Caco-2 (cell line): Measurements from ENCODE around the gene GUCA2A. TPM values are rescaled to one million over a fixed set of nuclear protein-coding genes. Genes with fewer than 3 reads are reported as not detected.
A peak's percentile ranks its signal among the peaks of the same experiment; 100 is the strongest.

Experiments
- Bru-seq: library from RNA; stranded (reverse); fragments of 400-500 nt; gene quantifications from one replicate; lab custom pipeline; 2021; lab: Mats Ljungman, UMichigan
- BruChase-seq, 2 experiments: library from RNA; stranded (reverse); fragments of 400-500 nt; gene quantifications; one replicate each; lab custom pipeline; 2021; lab: Mats Ljungman, UMichigan
- BruUV-seq: library from RNA; stranded (reverse); fragments of 400-500 nt; replicated peaks from 2 replicates; lab custom pipeline; 2021; lab: Mats Ljungman, UMichigan
- CTCF ChIA-PET: fragments of 300-600 bp; sonication (Branson Sonifier 250); formaldehyde crosslinking; loops from one replicate; lab custom pipeline; 2022; ENCODE audit warnings: antibody characterized with exemption; lab: Charles Lee
- POLR2A ChIA-PET: fragments of 300-600 bp; sonication (Branson Sonifier 250); formaldehyde crosslinking; loops from one replicate; lab custom pipeline; 2022; ENCODE audit warnings: antibody characterized with exemption; lab: Charles Lee
- DNase-seq, 2 experiments: peaks; one replicate each; pipeline versions ENCODE4 v3.0.0 to v3.0.0-alpha.2; 2020 to 2022
- H3K27me3 ChIP-seq: replicated peaks from 2 replicates; pipeline ENCODE4 v1.6.0; 2011; ENCODE audit warnings: low read length; ENCODE audit not compliant: control insufficient read depth, insufficient read depth
- H3K36me3 ChIP-seq: 2 replicates; pipeline ENCODE4 v1.5.1; 2011; ENCODE audit warnings: low read length; ENCODE audit not compliant: control insufficient read depth, insufficient read depth
- H3K4me1 ChIP-seq: fragments of 250-450 bp; sonication (Bioruptor Pico); 2 replicates; pipeline ENCODE4 v1.5.1; 2020; ENCODE audit warnings: mild to moderate bottlenecking
- H3K4me3 ChIP-seq: 2 replicates; pipeline ENCODE4 v1.5.1; 2011; ENCODE audit warnings: low read depth, mild to moderate bottlenecking, control low read depth, low read length
- H3K9me3 ChIP-seq: fragments of 250-450 bp; sonication (Bioruptor Pico); 2 replicates; pipeline ENCODE4 v1.5.1; 2020; ENCODE audit warnings: mild to moderate bottlenecking, moderate library complexity
- H3K27ac Mint-ChIP-seq: one replicate; pipeline ENCODE4 v1.8.0; 2022; ENCODE audit warnings: mixed read lengths; ENCODE audit not compliant: unreplicated experiment
- H3K27me3 Mint-ChIP-seq: one replicate; pipeline ENCODE4 v1.8.0; 2022; ENCODE audit warnings: mixed read lengths; ENCODE audit not compliant: insufficient read depth, unreplicated experiment
- H3K36me3 Mint-ChIP-seq: one replicate; pipeline ENCODE4 v1.8.0; 2022; ENCODE audit warnings: mild to moderate bottlenecking, mixed read lengths; ENCODE audit not compliant: insufficient read depth, unreplicated experiment
- H3K4me1 Mint-ChIP-seq: one replicate; pipeline ENCODE4 v1.8.0; 2022; ENCODE audit warnings: low read depth, mixed read lengths; ENCODE audit not compliant: unreplicated experiment
- H3K4me3 Mint-ChIP-seq: one replicate; pipeline ENCODE4 v1.8.0; 2022; ENCODE audit warnings: mild to moderate bottlenecking, moderate library complexity, mixed read lengths; ENCODE audit not compliant: unreplicated experiment
- H3K9me3 Mint-ChIP-seq: one replicate; pipeline ENCODE4 v1.8.0; 2022; ENCODE audit warnings: mixed read lengths; ENCODE audit not compliant: unreplicated experiment
- CTCF ChIP-seq, 2 experiments: fragments of 200-600 bp in 1 of 2; IDR thresholded peaks; 1 replicate in 1 of 2; 2 replicates in 1 of 2; pipeline versions ENCODE4 v1.5.1 to v1.8.0; 2011 to 2022; ENCODE audit warnings: antibody characterized with exemption in 1 of 2, control low read depth in 1 of 2, inconsistent platforms in 1 of 2, low read depth in 1 of 2, low read length in 1 of 2, mild to moderate bottlenecking in 1 of 2, moderate library complexity in 1 of 2; ENCODE audit not compliant: insufficient read depth in 1 of 2, severe bottlenecking in 1 of 2, unreplicated experiment in 1 of 2
- intact Hi-C: fragments of 100-400 bp; cut with micrococcal nuclease; formaldehyde crosslinking; loops from one replicate; pipeline ENCODE4 v1.10.0; 2022; ENCODE audit not compliant: unreplicated experiment
- long read RNA-seq: library from polyadenylated mRNA; stranded (forward); transcript quantifications from one replicate; pipeline ENCODE4 v2.0.0, GENCODE V29; 2022
- total RNA-seq: library from RNA; stranded (reverse); gene quantifications from 2 replicates; pipeline ENCODE4 v1.2.3, GENCODE V29; 2022

GUCA2A gene, protein sequence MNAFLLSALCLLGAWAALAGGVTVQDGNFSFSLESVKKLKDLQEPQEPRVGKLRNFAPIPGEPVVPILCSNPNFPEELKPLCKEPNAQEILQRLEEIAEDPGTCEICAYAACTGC
- total RNA-seq (24.1 and 28.8 TPM in 2 replicates), Bru-seq, nascent RNA (percentile 47 among the genes with signal in this experiment), BruChase-seq, experiment 1, labeled RNA remaining after a 2-hour chase (percentile 51 among the genes with signal in this experiment), BruChase-seq, experiment 2, labeled RNA remaining after a 6-hour chase (percentile 69 among the genes with signal in this experiment)
- long read RNA-seq, transcript GUCA2A-201 (3 exons, 569 nt), result major isoform, 12 of 14 reads
- long read RNA-seq, partial matches to known transcripts, result 2 of 14 reads
- long read RNA-seq, other reads (novel, unspliced or antisense), result 0 of 14 reads

GRCh38 chr1:42164551-42165420 lies at the start of gene GUCA2A:
Gene GUCA2A, minus strand, starts transcription at chr1:42164745. Its CDS starts 33 bp downstream, at chr1:42164712.
- Histone ChIP-seq H3K36me3 (no peaks in the 10 kb centered on the region), H3K4me1 (peaks cover 34% of the 10 kb centered on the region), H3K4me3 (peak within 1 kb of the TSS; percentile 11), H3K9me3 (peaks cover 9% of the 10 kb centered on the region; the same call in 1 of the 2 replicates), H3K27me3 (no peaks in the 10 kb centered on the region)
- H3K36me3 Mint-ChIP-seq, result peaks cover 25% of the 10 kb centered on the region
- ChIA-PET POLR2A (no interaction called here), CTCF (interaction anchor here (0.5 to 1.9 kb wide), 2 partner anchors 9 to 804 kb away, joined by 3 to 13 read pairs; partner anchors contain the start of gene FOXO6)
- no peaks in the 10 kb centered on the region for H3K27me3 Mint-ChIP-seq
- peak within 1 kb of the TSS; percentile 60 for H3K4me3 Mint-ChIP-seq
- H3K4me1 Mint-ChIP-seq, result peaks cover 31% of the 10 kb centered on the region
- peak; percentile 74 to 84 for DNase-seq
- TSS peak; percentile 71 for BruUV-seq
- H3K27ac Mint-ChIP-seq, result peak within 1 kb of the TSS; percentile 65
- intact Hi-C loops, result loop anchor here (2.0 kb wide), 1 partner anchor 18 kb away; no protein-coding TSS in a partner anchor
- TF ChIP-seq CTCF (IDR thresholded peaks at IDR 0.05; ENCODE audit: insufficient read depth in 1 of 2, low read depth in 1 of 2, low read length in 1 of 2, severe bottlenecking in 1 of 2, unreplicated experiment in 1 of 2), result peak in 1 of 2 experiments; percentile 2
- no peaks in the 10 kb centered on the region for H3K9me3 Mint-ChIP-seq

GRCh38 chr1:42211224-42211623 lies 46.7 kb upstream of the GUCA2A start:
- Mint-ChIP-seq H3K36me3 (peaks cover 29% of the 10 kb centered on the region), H3K9me3 (no peaks in the 10 kb centered on the region), H3K4me1 (peaks cover 7% of the 10 kb centered on the region), H3K4me3 (no peak overlapping the region), H3K27ac (no peak overlapping the region), H3K27me3 (no peaks in the 10 kb centered on the region)
- CTCF ChIA-PET, result no interaction called here
- no TSS peak for BruUV-seq
- no peak for TF ChIP-seq CTCF (IDR thresholded peaks at IDR 0.05; ENCODE audit: insufficient read depth in 1 of 2, low read depth in 1 of 2, low read length in 1 of 2, severe bottlenecking in 1 of 2, unreplicated experiment in 1 of 2)
- intact Hi-C loops, result no loop called here
- Histone ChIP-seq H3K4me3 (no peak overlapping the region), H3K36me3 (0 out of 2 replicates have a peak, but pooled peaks cover 2% of the 10 kb centered on the region), H3K4me1 (no peaks in the 10 kb centered on the region), H3K9me3 (no peaks in the 10 kb centered on the region), H3K27me3 (no peaks in the 10 kb centered on the region)
- POLR2A ChIA-PET, result no interaction called here
- no peak for DNase-seq
